ENCODE measurements around the gene SELENON. TPM values are rescaled to one million over a fixed set of nuclear protein-coding genes. Genes with fewer than 3 reads are reported as not detected.

SELENON gene
- total and polyA plus RNA-seq, 7 donors = 25.3 to 104 (median 39.3) TPM

- Histone ChIP-seq H3K27me3 (ENCODE audit: insufficient read depth in 3 of 3, low read length in 2 of 3) (no peaks in the 10 kb centered on the region), H3K4me1 (peaks cover 50% of the 10 kb centered on the region), H3K4me3 (peak overlapping the region; percentile 11), H3K27ac (peak overlapping the region; percentile 3), H3K36me3 (ENCODE audit: insufficient read depth in 1 of 2, low read depth in 1 of 2) (peaks cover 0 to 57% of the 10 kb centered on the region in 2 donors), H3K9me3 (no peaks in the 10 kb centered on the region)
- DNase-seq = no peak
- ATAC-seq = no peak
- no peak for TF ChIP-seq CTCF (IDR thresholded peaks at IDR 0.05)
- intact Hi-C loops (cut with DNase I) = loop anchor here in 1 of 2 donors (5.0 to 10.0 kb wide), 3 partner anchors 305 to 563 kb away; partner anchors contain the start of genes RHCE and RSRP1
- WGBS, 3 donors = 72 to 78% (median 76%) methylated on average over 20 of the region's 20 CpGs
These were observed 7.7 kb downstream of the SELENON start for GRCh38 chr1:25807480-25808390.

- intact Hi-C loops (cut with DNase I) = loop anchor here in 1 of 2 donors (5.0 to 10.0 kb wide), 3 partner anchors 306 to 564 kb away; partner anchors contain the start of genes RHCE and RSRP1
- Histone ChIP-seq H3K27ac (no peak overlapping the region), H3K9me3 (no peaks in the 10 kb centered on the region), H3K4me3 (no peak overlapping the region), H3K36me3 (ENCODE audit: insufficient read depth in 1 of 2, low read depth in 1 of 2) (peaks cover 0 to 67% of the 10 kb centered on the region in 2 donors), H3K4me1 (peaks cover 41% of the 10 kb centered on the region), H3K27me3 (ENCODE audit: insufficient read depth in 3 of 3, low read length in 2 of 3) (no peaks in the 10 kb centered on the region)
- ATAC-seq (no peak), DNase-seq (no peak)
- 87 to 91% (median 89%) methylated on average over 32 to 34 of the region's 34 CpGs for WGBS, 3 donors
- no peak for TF ChIP-seq CTCF (IDR thresholded peaks at IDR 0.05)
These were observed 8.7 kb downstream of the SELENON start for GRCh38 chr1:25808481-25809244.

DNA sequence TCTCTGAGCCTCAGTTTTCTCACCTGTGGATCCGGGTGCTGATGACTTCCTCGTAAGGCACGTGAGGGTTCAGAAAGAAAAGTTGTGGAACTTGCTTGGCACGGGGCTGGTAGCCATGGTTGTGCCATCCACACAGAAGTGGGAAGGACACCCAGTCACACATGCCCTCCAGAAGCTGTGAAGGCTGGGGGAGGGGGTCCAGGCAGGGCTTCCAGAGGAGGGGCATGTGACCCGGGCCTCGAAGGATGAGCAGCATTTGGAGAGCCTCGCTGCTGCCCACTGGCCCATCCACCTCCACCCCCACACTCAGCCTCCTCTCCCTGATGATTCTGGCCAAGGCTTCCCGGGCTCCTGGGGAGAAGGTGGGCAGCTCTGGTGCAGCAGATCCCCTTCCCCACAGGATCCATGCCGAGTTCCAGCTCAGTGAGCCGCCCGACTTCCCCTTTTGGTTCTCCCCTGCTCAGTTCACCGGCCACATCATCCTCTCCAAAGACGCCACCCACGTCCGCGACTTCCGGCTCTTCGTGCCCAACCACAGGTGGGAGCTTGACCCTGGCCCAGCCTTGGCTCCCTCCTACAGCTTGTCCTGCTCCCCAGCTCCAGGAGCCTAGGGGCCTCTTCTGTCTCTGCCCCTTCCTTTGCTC, 9.4 kb downstream of the SELENON start:
- H3K9me3 ChIP-seq = no peaks in the 10 kb centered on the region
- DNase-seq (no peak), ATAC-seq (no peak)
- peaks cover 34% of the 10 kb centered on the region for H3K4me1 ChIP-seq
- no peak for TF ChIP-seq CTCF (IDR thresholded peaks at IDR 0.05)
- intact Hi-C loops (cut with DNase I) = loop anchor here in 1 of 2 donors (5.0 to 10.0 kb wide), 3 partner anchors 307 to 565 kb away; partner anchors contain the start of genes RHCE and RSRP1
- H3K27me3 ChIP-seq (ENCODE audit: insufficient read depth in 3 of 3, low read length in 2 of 3) = no peaks in the 10 kb centered on the region
- no peak overlapping the region for H3K27ac ChIP-seq
- H3K4me3 ChIP-seq = no peak overlapping the region
- WGBS, 3 donors = 74 to 82% (median 77%) methylated on average over 14 to 18 of the region's 18 CpGs
- peaks cover 0 to 74% of the 10 kb centered on the region in 2 donors for H3K36me3 ChIP-seq (ENCODE audit: insufficient read depth in 1 of 2, low read depth in 1 of 2)

DNA sequence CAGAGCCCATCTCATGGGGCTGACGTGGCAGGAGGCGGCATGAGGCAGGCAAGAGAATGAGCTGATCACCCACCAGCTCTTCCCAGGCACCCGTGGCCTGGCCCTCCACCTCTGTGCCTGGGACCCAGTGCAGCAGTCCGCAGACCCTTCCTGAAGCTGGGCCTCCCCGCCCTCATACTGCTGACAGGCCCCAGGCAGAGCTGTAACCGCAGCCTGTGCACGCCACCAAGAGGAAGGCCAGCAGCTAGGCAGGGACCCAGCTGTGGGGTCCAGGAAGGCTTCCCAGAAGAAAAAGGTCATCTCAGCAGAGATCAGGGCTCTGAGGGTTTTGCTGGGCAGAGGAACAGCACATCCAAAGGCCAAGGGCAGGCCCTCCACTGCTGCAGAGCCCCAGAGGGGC, 9.9 kb downstream of the SELENON start:
- no peak overlapping the region for H3K27ac ChIP-seq
- TF ChIP-seq CTCF (IDR thresholded peaks at IDR 0.05) = no peak
- H3K9me3 ChIP-seq = no peaks in the 10 kb centered on the region
- peaks cover 30% of the 10 kb centered on the region for H3K4me1 ChIP-seq
- DNase-seq (no peak), ATAC-seq (no peak)
- peaks cover 0 to 79% of the 10 kb centered on the region in 2 donors for H3K36me3 ChIP-seq (ENCODE audit: insufficient read depth in 1 of 2, low read depth in 1 of 2)
- H3K4me3 ChIP-seq = no peak overlapping the region
- intact Hi-C loops (cut with DNase I) = loop anchor here (5.0 to 10.0 kb wide), 3 partner anchors 308 to 565 kb away; partner anchors contain the start of genes RHCE (in 1 of the 2) and RSRP1 (in 1 of the 2)
- no peaks in the 10 kb centered on the region for H3K27me3 ChIP-seq (ENCODE audit: insufficient read depth in 3 of 3, low read length in 2 of 3)
- WGBS, 3 donors = 84 to 91% (median 90%) methylated on average over 7 of the region's 7 CpGs
